GM21529 (cell line): ENCODE results near the gene FBXO9.
"Not testable (repeated sequence)": the region's sequence is repeated elsewhere in the genome, so short reads cannot be mapped to it uniquely, and the experiment has no call there.

Experiments
- ATAC-seq: cut with Tn5 transposase; IDR thresholded peaks from one replicate; pipeline ENCODE4 v1.9.1; 2021; ENCODE audit not compliant: unreplicated experiment

Gene FBXO9

GRCh38 chr6:53045891-53046673, 19.1 kb upstream of the FBXO9 start:
- no peak for ATAC-seq

GRCh38 chr6:53048431-53049195, 16.6 kb upstream of the FBXO9 start:
- peak; percentile 87 for ATAC-seq

GRCh38 chr6:53049415-53049814, 15.8 kb upstream of the FBXO9 start:
- no peak for ATAC-seq

DNA sequence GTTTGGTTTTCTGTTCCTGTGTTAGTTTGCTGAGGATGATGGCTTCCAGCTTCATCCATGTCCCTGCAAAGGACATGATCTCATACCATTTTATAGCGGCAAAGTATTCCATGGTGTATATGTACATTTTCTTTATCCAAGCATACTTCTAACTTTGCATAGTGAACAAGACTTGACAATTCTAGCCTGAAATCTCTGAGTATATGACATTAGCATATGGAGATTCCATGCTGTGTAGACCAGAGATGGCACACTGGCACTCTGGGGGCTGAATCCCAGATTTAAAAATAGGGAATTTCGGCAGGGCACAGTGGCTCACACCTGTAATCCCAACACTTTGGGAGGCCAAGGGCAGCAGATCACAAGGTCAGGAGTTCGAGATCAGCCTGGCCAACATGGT, 13.1 kb upstream of the FBXO9 start:
- not testable (repeated sequence) for ATAC-seq

DNA sequence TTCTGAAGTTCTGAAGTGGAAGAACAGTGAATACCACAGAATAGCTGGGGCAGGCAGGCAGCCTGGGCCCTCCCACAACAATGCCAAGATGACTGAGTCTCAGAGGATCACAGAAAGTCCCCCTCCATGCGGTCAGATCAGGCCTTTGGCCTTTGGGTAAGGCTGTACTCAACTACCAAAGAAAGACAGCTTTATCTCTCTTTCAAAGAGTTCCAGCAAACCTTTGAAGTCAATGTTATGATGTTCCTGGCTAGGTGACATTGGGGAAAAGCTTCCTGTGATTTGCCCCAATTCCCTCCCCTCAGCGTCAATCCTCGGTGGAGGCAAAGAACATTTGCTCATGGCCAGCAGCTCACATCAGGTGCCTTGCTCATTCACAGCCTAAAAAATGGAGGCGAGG, 10.7 kb upstream of the FBXO9 start:
- ATAC-seq, result no peak

- no peak for ATAC-seq
These were observed 9.3 kb upstream of the FBXO9 start for GRCh38 chr6:53055873-53056272.

- no peak for ATAC-seq
These were observed 8.9 kb upstream of the FBXO9 start for GRCh38 chr6:53056273-53056672.

GRCh38 chr6:53058388-53059195, 6.6 kb upstream of the FBXO9 start:
- no peak for ATAC-seq

DNA sequence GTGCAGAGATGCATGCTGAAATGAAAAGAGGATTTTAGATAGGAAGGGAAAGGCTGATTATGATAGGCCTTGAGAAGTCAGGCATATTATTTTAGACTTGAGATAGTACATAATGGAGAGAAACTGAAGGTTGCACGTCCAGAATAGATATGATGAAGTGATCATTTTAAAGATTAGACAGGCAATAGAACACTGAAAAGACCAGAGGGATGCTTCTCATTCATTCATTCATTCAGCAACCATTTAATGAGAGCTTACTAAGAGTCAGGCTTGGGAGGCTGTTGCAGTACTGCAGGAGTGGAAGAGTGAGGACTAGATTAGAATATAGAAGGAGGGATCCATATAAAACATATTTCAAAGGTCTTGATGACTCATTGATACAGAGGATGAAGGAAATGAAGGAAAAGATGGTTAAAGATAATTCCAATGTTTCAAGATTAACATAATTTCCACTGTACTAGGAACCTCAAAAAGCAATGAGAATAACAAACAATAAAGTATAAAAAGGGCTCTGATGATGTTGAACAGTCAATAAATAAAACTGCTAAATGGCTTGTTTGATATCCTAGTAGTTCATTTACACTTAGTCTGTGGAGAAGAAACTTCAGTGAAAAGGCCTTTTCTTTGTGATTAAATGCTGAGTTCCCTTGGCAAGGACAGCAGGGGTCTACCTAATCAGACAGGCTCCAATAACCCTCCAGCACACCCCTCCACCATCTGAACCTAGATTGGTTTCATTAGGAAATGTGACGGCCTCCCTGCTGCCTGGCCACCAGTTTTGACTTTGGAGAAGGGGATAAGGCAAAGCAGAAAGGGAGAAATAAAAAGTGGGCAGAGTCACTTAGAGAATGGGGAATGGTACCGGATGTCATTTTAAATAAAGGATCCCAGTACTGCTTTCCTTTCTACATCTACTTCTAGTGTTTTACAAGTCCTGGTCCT, 5.3 kb upstream of the FBXO9 start:
- no peak for ATAC-seq

DNA sequence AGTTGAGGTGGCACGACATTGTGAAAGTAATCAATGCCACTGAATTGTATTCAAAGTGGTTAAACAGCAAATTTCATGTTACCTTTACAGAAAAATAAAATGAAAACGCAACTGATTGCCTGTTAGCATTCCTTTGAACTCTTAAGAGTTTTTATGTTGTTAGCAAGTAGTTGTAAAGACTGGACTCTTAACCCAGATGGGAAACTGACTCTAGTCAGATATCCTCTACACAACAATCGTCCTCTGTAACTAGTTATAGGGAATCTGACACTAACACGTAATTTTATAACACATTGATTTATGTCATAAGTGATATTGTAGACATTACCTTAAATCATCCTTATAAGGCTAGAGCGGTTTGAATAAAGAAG, 3.0 kb upstream of the FBXO9 start:
- ATAC-seq, result no peak

DNA sequence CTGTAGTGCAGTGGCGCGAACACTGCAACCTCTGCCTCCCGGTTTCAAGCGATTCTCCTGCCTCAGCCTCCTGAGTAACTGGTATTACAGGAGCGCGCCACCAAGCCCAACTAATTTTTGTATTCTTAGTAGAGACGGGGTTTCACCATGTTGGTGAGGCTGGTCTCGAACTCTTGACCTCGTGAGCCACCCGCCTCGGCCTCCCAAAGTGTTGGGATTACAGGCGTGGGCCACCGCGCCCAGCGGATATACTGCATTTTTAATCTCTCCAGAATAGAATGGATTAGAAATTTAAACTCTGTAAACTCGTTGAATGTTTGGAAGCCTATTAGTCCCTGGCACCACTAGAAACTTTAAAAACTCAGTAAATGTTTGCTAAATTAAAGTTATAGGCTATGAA, 949 bp upstream of the FBXO9 start:
- ATAC-seq, result not testable (repeated sequence)

GRCh38 chr6:53064726-53065265, 408 bp upstream of the FBXO9 start:
- peak; percentile 75 for ATAC-seq

GRCh38 chr6:53066077-53066417, 843 bp downstream of the FBXO9 start:
- ATAC-seq, result no peak

- no peak for ATAC-seq
These were observed 1.9 kb downstream of the FBXO9 start for GRCh38 chr6:53066874-53067706.

GRCh38 chr6:53067849-53068361, 2.7 kb downstream of the FBXO9 start:
- no peak for ATAC-seq

DNA sequence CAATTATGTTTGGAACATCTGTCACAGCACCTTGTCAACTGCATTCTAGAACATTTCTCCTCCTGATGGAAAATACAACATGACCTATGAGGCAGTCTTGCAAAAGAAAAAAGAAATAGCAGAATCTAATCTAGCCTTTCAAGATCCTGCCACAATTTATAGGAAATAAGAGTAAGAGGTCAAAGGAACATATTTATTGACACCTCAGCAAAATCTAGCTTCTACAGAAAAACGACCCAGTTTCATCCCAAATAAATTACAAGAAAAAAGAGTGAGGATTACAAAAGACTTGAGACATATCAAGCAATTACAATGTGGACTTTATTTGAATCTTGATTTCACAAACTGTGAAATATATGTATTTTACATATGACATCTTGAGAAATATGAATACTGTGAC, 4.2 kb downstream of the FBXO9 start:
- no peak for ATAC-seq

- ATAC-seq, result peak; percentile 80
These were observed 5.6 kb downstream of the FBXO9 start for GRCh38 chr6:53070806-53071205.

GRCh38 chr6:53074347-53074746, 9.1 kb downstream of the FBXO9 start:
- no peak for ATAC-seq

- ATAC-seq, result no peak
These were observed 15.6 kb downstream of the FBXO9 start for GRCh38 chr6:53080813-53081212.
